NCI-H146 (cell line): ENCODE results near the gene PTGER2.

Experiments
- DNase-seq: peaks from one replicate; lab custom pipeline; 2025; lab: John Stamatoyannopoulos, UW

The PTGER2 gene

GRCh38 chr14:52307376-52307775, 6.7 kb upstream of the PTGER2 start:
- DNase-seq, result no peak

GRCh38 chr14:52307905-52308304, 6.2 kb upstream of the PTGER2 start:
- DNase-seq, result no peak

- DNase-seq, result no peak
Measured at GRCh38 chr14:52310541-52310940, 3.6 kb upstream of the PTGER2 start.

DNA sequence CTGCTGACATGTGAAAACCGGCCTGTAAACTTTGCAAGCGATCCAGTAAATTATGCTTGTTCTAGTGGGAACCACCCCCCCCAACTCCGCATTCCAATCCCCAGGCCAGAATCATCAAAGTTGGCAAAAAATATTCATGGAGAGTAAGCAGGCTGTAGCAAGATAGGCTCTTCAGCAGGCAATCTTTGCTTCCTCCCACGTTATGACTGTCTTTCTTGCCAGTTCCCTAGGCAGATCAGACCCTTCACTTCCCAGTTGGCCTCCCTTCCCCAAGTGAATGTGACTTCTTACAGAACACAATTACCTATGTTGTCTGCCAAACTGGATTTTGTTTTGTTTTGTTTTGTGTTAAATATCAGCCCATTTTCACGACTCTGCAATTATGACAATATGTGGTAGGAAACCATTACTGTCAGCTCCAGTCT, 1.2 kb upstream of the PTGER2 start:
- DNase-seq, result no peak

DNA sequence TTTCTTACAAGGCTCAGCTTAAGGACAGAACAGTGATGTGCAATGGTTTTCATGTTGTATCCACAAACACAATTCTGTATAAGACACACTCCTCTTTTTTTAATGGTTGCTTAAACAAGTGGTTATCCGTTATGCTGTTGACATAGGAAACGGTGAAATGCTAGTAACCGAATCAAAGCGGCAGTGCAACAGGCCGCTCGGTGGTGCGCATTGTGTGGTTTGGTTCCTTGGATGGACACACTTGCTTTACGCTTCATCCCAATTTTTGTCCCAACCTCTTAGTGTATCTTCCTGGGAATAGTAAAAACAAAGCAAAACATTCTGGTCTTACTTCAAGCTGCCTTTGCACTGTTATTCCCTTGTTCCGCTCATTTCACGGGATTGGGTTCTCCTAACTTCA, 650 bp upstream of the PTGER2 start:
- DNase-seq, result no peak

GRCh38 chr14:52314595-52315354, 663 bp downstream of the PTGER2 start:
- DNase-seq, result peak; percentile 28

- DNase-seq, result no peak
Measured at GRCh38 chr14:52315355-52315718, 1.2 kb downstream of the PTGER2 start.

DNA sequence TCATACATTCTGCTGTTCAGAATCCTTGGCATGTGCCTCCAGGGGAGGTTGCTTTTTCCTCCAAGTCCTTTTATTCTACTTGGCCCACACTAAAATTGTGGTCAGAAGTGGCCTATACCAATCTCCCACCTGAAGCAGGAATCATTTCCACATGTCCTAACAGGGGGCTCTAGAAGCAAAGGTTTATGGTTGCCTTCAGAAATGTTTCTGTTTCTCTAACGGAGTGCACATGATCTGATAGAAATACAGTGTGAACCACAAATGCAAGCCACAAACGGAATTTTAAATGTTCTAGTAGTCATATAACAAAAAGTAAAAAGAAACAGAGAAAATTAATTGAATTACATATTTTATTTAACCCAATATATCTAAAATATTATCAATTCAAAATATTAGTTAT, 4.0 kb downstream of the PTGER2 start:
- DNase-seq, result no peak

- no peak for DNase-seq
Measured at GRCh38 chr14:52318826-52319645, 4.9 kb downstream of the PTGER2 start.

DNA sequence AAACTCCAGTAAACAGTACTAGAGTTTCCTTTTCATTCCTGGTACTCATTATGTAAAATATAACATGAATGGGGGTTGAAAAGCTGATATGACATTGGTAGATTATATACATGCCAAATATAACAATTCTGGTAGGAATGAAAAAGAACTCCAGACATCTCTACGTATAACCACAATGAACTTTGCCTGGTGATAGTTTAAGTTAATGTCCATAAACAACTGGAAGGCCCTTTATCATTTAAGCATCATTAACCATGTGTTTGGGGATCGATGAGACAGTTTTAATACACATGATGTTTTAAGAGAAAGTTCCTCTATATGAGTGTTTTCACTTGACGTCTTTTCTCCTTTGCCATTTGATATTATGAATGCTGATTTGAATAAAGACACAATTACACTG, 5.8 kb downstream of the PTGER2 start:
- no peak for DNase-seq

GRCh38 chr14:52325126-52325525, 11.0 kb downstream of the PTGER2 start:
- DNase-seq, result no peak

GRCh38 chr14:52325630-52326029, 11.5 kb downstream of the PTGER2 start:
- no peak for DNase-seq

GRCh38 chr14:52327374-52328226, 13.5 kb downstream of the PTGER2 start:
- DNase-seq, result no peak

DNA sequence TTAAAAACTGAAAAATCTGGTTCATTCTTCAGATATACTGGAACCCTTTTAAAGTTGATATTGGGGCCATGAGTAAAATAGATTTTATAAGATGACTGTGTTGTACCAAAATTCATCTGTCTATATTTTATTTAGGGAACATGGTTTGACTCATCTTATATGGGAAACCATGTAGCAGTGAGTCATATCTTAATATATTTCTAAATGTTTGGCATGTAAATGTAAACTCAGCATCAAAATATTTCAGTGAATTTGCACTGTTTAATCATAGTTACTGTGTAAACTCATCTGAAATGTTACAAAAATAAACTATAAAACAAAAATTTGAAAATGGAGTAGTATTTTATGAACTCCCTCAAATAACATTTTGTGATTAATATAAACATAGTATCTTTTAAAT, 14.2 kb downstream of the PTGER2 start:
- DNase-seq, result no peak

DNA sequence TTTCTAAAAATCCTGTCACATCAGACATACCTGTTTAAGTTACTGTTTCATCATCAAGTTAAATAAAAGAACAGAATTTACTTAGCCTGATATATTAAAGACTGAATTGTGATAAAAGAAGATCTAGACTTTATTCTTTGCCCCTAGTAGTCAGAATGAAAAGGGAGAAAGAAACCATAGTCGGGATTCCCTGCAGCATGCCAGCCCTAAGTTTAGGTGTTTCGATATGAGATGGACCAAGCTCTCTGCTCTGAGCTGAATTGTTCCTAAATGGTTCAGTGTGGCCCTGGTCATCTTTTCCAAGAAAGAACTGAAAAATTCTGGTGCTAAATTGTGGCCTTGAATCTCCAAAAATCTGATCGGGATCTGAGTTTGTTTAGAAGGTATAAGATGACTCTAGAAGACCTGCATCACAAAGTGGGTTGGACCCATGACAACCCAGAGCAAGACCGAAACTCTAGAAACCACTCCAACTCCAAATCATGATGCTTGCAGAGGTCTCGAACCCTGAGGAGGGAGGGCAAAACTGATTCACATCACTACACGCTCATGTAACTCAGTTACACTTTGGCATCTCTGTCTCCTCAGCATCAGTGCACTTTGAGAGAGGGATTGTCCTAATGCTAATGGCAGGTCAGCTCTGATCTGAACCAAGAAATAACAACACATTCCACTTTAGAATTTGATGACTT, 15.7 kb downstream of the PTGER2 start:
- DNase-seq, result no peak

GRCh38 chr14:52332269-52332668, 18.2 kb downstream of the PTGER2 start:
- no peak for DNase-seq

GRCh38 chr14:52333108-52333507, 19.0 kb downstream of the PTGER2 start:
- no peak for DNase-seq

DNA sequence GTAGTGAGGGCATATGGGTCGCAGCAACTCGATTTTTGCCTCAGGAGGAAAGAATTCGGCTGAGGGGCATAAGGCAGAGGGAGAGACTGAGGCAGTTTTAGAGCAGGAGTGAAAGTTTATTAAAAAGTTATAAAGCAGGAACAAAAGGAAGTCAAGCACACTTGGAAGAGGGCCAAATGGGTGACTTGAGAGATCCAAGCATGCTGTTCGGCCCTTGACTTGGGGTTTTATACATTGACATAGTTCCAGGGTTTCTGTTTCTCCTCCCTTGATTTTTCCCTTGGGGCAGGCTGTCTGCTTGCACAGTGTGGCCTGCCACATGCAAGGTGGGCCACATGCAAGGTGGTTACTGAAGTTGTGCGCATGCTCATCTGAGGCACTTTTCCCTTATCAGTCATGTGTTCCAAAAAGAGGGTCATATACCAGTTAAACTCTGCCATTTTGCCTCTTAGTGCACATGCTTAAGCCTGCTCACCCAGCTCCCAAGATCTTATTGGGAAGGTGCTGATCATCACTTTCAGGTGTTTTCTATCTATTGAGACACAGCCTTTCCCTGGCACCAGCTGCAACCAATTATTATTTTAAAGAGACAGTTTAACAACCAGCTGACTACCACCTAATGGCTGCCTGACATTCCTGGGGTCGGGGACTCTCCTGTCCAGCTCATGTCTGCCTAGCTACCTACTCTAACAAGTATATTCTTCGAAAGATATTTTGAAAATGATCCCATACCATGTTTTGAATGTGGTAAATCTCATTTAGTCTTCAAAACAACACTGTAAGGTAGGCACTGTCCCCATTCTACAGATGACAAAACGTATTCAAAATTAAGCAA, 19.9 kb downstream of the PTGER2 start:
- no peak for DNase-seq

- DNase-seq, result no peak
Measured at GRCh38 chr14:52336241-52336640, 22.1 kb downstream of the PTGER2 start.

DNA sequence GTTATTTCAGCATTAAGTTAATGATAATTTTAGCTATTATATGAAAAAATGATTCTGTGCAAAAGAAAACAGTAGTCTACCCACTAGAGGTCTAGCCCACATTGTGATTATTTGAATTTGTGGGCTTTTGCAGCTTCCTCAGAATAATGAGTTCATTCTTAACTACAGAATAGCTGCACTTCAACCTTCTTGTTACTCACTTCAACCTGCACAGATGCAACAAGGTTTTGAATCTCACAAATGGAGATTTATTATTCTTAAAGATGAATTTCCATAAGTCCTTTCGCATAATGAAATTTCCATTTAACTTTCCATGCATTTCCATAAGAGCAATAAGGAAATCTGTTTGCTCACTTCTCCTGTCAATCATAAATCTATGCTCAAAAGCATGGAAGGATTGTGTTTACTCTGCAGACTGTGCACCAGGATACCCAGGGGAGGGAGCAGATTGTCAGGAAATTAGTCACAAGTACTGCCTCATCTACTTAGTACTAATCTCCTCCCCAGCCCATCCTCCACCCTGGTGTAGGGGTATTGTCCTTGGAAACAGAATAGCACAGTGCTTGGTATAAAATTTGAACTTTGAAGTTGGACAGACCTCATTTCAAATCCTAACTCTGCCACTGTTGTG, 24.1 kb downstream of the PTGER2 start:
- no peak for DNase-seq

DNA sequence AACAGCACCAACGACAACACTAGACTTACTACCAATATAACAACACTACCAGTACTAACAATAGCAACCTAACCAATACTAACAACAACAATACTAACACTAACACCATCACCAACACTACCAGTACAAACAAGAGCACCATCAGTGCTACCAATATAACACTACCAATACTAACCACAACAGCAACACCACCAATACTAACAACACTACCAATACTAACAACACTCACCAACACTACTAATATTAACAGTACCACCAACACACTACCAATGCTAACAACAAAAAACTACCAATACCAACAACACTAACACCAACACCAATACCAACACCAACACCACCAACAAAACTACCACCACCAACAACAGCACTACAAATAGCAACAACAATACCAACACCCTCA, 25.1 kb downstream of the PTGER2 start:
- DNase-seq, result no peak
